OCI-LY7 (cell line): ENCODE measurements around the gene NPDC1.

Experiments used
- CTCF ChIP-seq: fragments of 200-600 bp; sonication (generic); conservative IDR thresholded peaks from 2 replicates; pipeline ENCODE4 v1.5.1; 2014; ENCODE audit warnings: mild to moderate bottlenecking, antibody characterized with exemption, low read length, moderate library complexity, mixed read lengths
- EZH2phosphoT487 ChIP-seq: fragments of 200-600 bp; sonication (generic); IDR thresholded peaks from 2 replicates; pipeline ENCODE4 v1.6.1; 2018; ENCODE audit warnings: low read depth, borderline replicate concordance, mild to moderate bottlenecking, mixed run types, antibody characterized with exemption, low read length, moderate library complexity, mixed read lengths

GRCh38 chr9:137040568-137040967 lies 5.4 kb downstream of the NPDC1 start:
- no peak for TF ChIP-seq CTCF
- no peak for TF ChIP-seq EZH2phosphoT487
